ENCODE measurements around the gene NPM3. TPM values are rescaled to one million over a fixed set of nuclear protein-coding genes. Genes with fewer than 3 reads are reported as not detected.
A peak's percentile ranks its signal among the peaks of the same experiment; 100 is the strongest.

The NPM3 gene
- total and polyA plus RNA-seq, 2 of the 13 experiments (the other 11 are each of a cell fraction or from before 2014, with no cell fraction given), result 47.6 to 129 TPM

DNA sequence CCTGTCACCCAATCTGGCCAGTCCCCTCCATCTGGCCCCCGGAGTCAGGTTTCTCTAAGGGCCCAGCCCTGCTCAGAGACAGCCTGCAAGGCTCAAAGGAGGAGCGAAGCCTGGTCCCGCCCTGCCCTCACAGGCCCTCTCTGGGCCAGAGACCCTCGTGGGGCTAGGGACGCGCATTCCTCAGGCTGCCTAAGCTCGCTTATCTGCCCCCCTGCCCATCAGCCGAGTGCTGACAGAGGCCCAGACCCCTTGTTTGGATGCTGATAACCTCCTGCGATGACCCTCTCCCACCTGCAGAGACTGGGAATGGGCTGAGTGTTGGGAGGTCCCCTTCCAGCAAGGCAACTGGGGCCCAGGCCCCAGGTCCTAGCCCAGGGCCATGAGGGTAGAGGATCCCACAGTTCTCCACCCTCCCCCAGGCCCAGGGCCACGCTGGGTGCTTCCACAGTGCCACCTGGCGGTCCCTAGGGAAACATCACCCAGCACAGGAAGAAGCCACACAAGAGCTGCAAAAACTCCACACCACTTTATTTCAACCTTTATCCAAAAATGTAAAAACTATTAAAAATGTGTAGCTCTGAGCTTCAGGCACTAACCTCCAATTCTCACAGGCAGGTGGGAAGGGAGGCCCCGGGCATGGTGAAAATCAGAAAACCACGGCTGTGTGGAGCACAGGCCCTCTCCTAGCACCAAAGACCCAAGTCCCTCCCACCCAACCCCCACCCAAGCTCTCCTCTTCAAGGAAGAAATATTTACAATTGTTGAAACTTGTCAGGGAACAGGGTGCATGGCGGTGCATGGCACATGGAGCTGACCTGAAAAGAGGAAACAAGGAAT, 2.2 kb downstream of the NPM3 start (continued):
- TF ChIP-seq ZBTB7A (CRISPR knock-in tag; IDR thresholded peaks at IDR 0.05) (no peak), SALL1 (CRISPR knock-in tag; IDR thresholded peaks at IDR 0.05) (peak; percentile 56), SMC3 (IDR thresholded peaks at IDR 0.05; ENCODE audit: low read length) (peak; percentile 57), BORCS8-MEF2B (CRISPR knock-in tag; IDR thresholded peaks at IDR 0.05) (no peak), MAZ (IDR thresholded peaks at IDR 0.05; ENCODE audit: borderline replicate concordance, low read depth, low read length) (no peak), MAZ (CRISPR knock-in tag; IDR thresholded peaks at IDR 0.05; ENCODE audit: low read depth) (no peak), ZNF251 (CRISPR knock-in tag; IDR thresholded peaks at IDR 0.05) (no peak), RAD21 (CRISPR knock-in tag; IDR thresholded peaks at IDR 0.05) (peak; percentile 82), ISL2 (CRISPR knock-in tag; IDR thresholded peaks at IDR 0.05) (no peak), ZNF570 (CRISPR knock-in tag; IDR thresholded peaks at IDR 0.05; ENCODE audit: borderline replicate concordance) (no peak), XRCC5 (optimal IDR thresholded peaks at IDR 0.05; ENCODE audit: low read length) (peak; percentile 71), ZFP82 (CRISPR knock-in tag; IDR thresholded peaks at IDR 0.05; ENCODE audit: borderline replicate concordance) (0 out of 2 replicates have a peak, but pooled peaks have one; percentile 22)
- TF ChIP-seq, protein P1, sequence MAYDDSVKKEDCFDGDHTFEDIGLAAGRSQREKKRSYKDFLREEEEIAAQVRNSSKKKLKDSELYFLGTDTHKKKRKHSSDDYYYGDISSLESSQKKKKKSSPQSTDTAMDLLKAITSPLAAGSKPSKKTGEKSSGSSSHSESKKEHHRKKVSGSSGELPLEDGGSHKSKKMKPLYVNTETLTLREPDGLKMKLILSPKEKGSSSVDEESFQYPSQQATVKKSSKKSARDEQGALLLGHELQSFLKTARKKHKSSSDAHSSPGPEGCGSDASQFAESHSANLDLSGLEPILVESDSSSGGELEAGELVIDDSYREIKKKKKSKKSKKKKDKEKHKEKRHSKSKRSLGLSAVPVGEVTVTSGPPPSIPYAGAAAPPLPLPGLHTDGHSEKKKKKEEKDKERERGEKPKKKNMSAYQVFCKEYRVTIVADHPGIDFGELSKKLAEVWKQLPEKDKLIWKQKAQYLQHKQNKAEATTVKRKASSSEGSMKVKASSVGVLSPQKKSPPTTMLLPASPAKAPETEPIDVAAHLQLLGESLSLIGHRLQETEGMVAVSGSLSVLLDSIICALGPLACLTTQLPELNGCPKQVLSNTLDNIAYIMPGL (CRISPR knock-in tag; IDR thresholded peaks at IDR 0.05; ENCODE audit: borderline replicate concordance in 1 of 2, low read depth in 1 of 2), result peak; percentile 30 to 60; a peak in 1 of 4 replicates
- TF ChIP-seq, protein P2, sequence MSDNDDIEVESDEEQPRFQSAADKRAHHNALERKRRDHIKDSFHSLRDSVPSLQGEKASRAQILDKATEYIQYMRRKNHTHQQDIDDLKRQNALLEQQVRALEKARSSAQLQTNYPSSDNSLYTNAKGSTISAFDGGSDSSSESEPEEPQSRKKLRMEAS (IDR thresholded peaks at IDR 0.05), result 0 out of 2 replicates have a peak, but pooled peaks have one; percentile 49
- TF ChIP-seq, protein P3, sequence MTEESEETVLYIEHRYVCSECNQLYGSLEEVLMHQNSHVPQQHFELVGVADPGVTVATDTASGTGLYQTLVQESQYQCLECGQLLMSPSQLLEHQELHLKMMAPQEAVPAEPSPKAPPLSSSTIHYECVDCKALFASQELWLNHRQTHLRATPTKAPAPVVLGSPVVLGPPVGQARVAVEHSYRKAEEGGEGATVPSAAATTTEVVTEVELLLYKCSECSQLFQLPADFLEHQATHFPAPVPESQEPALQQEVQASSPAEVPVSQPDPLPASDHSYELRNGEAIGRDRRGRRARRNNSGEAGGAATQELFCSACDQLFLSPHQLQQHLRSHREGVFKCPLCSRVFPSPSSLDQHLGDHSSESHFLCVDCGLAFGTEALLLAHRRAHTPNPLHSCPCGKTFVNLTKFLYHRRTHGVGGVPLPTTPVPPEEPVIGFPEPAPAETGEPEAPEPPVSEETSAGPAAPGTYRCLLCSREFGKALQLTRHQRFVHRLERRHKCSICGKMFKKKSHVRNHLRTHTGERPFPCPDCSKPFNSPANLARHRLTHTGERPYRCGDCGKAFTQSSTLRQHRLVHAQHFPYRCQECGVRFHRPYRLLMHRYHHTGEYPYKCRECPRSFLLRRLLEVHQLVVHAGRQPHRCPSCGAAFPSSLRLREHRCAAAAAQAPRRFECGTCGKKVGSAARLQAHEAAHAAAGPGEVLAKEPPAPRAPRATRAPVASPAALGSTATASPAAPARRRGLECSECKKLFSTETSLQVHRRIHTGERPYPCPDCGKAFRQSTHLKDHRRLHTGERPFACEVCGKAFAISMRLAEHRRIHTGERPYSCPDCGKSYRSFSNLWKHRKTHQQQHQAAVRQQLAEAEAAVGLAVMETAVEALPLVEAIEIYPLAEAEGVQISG (CRISPR knock-in tag; IDR thresholded peaks at IDR 0.05), result 0 out of 2 replicates have a peak, but pooled peaks have one; percentile 24
- TF ChIP-seq, protein P4, sequence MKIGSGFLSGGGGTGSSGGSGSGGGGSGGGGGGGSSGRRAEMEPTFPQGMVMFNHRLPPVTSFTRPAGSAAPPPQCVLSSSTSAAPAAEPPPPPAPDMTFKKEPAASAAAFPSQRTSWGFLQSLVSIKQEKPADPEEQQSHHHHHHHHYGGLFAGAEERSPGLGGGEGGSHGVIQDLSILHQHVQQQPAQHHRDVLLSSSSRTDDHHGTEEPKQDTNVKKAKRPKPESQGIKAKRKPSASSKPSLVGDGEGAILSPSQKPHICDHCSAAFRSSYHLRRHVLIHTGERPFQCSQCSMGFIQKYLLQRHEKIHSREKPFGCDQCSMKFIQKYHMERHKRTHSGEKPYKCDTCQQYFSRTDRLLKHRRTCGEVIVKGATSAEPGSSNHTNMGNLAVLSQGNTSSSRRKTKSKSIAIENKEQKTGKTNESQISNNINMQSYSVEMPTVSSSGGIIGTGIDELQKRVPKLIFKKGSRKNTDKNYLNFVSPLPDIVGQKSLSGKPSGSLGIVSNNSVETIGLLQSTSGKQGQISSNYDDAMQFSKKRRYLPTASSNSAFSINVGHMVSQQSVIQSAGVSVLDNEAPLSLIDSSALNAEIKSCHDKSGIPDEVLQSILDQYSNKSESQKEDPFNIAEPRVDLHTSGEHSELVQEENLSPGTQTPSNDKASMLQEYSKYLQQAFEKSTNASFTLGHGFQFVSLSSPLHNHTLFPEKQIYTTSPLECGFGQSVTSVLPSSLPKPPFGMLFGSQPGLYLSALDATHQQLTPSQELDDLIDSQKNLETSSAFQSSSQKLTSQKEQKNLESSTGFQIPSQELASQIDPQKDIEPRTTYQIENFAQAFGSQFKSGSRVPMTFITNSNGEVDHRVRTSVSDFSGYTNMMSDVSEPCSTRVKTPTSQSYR (CRISPR knock-in tag; IDR thresholded peaks at IDR 0.05; ENCODE audit: borderline replicate concordance), result peak; percentile 70; the same call in 1 of the 2 replicates

Data from HepG2 (cell line).